Measurements from ENCODE around the gene PTPRN2.

PTPRN2 gene

GRCh38 chr7:158448430-158449100, 139.1 kb downstream of the PTPRN2 start:
- no peak overlapping the region for H3K27ac ChIP-seq (ENCODE audit: low read depth, low read length)
- H3K4me1 ChIP-seq (ENCODE audit: control insufficient read depth, insufficient read depth, low read length), result no peaks in the 10 kb centered on the region
- H3K4me3 ChIP-seq (ENCODE audit: low read length), result no peak overlapping the region
- no peaks in the 10 kb centered on the region for H3K27me3 ChIP-seq (ENCODE audit: control insufficient read depth, insufficient read depth, low read length)
- no peaks in the 10 kb centered on the region for H3K36me3 ChIP-seq (ENCODE audit: control insufficient read depth, insufficient read depth, low read length)
- no peak overlapping the region for H3K9ac ChIP-seq (ENCODE audit: low read length)

- H3K4me1 ChIP-seq (ENCODE audit: control insufficient read depth, insufficient read depth, low read length), result no peaks in the 10 kb centered on the region
- no peak overlapping the region for H3K27ac ChIP-seq (ENCODE audit: low read depth, low read length)
- H3K9ac ChIP-seq (ENCODE audit: low read length), result no peak overlapping the region
- no peaks in the 10 kb centered on the region for H3K36me3 ChIP-seq (ENCODE audit: control insufficient read depth, insufficient read depth, low read length)
- H3K4me3 ChIP-seq (ENCODE audit: low read length), result no peak overlapping the region
- no peaks in the 10 kb centered on the region for H3K27me3 ChIP-seq (ENCODE audit: control insufficient read depth, insufficient read depth, low read length)
Measured at GRCh38 chr7:158447506-158448171, 140.0 kb downstream of the PTPRN2 start.

GRCh38 chr7:158447151-158447505, 140.5 kb downstream of the PTPRN2 start:
- Histone ChIP-seq H3K27me3 (ENCODE audit: control insufficient read depth, insufficient read depth, low read length) (no peaks in the 10 kb centered on the region), H3K27ac (ENCODE audit: low read depth, low read length) (no peak overlapping the region), H3K9ac (ENCODE audit: low read length) (no peak overlapping the region), H3K36me3 (ENCODE audit: control insufficient read depth, insufficient read depth, low read length) (no peaks in the 10 kb centered on the region), H3K4me3 (ENCODE audit: low read length) (no peak overlapping the region), H3K4me1 (ENCODE audit: control insufficient read depth, insufficient read depth, low read length) (no peaks in the 10 kb centered on the region)

- no peaks in the 10 kb centered on the region for H3K27me3 ChIP-seq (ENCODE audit: control insufficient read depth, insufficient read depth, low read length)
- H3K4me1 ChIP-seq (ENCODE audit: control insufficient read depth, insufficient read depth, low read length), result no peaks in the 10 kb centered on the region
- H3K9ac ChIP-seq (ENCODE audit: low read length), result no peak overlapping the region
- H3K4me3 ChIP-seq (ENCODE audit: low read length), result no peak overlapping the region
- no peaks in the 10 kb centered on the region for H3K36me3 ChIP-seq (ENCODE audit: control insufficient read depth, insufficient read depth, low read length)
- H3K27ac ChIP-seq (ENCODE audit: low read depth, low read length), result no peak overlapping the region
Measured at GRCh38 chr7:158446706-158447105, 140.9 kb downstream of the PTPRN2 start.

GRCh38 chr7:158446281-158446680, 141.3 kb downstream of the PTPRN2 start:
- no peak overlapping the region for H3K27ac ChIP-seq (ENCODE audit: low read depth, low read length)
- no peaks in the 10 kb centered on the region for H3K4me1 ChIP-seq (ENCODE audit: control insufficient read depth, insufficient read depth, low read length)
- no peaks in the 10 kb centered on the region for H3K27me3 ChIP-seq (ENCODE audit: control insufficient read depth, insufficient read depth, low read length)
- H3K4me3 ChIP-seq (ENCODE audit: low read length), result no peak overlapping the region
- H3K9ac ChIP-seq (ENCODE audit: low read length), result no peak overlapping the region
- H3K36me3 ChIP-seq (ENCODE audit: control insufficient read depth, insufficient read depth, low read length), result no peaks in the 10 kb centered on the region

- Histone ChIP-seq H3K9ac (ENCODE audit: low read length) (no peak overlapping the region), H3K36me3 (ENCODE audit: control insufficient read depth, insufficient read depth, low read length) (no peaks in the 10 kb centered on the region), H3K27ac (ENCODE audit: low read depth, low read length) (no peak overlapping the region), H3K4me1 (ENCODE audit: control insufficient read depth, insufficient read depth, low read length) (no peaks in the 10 kb centered on the region), H3K4me3 (ENCODE audit: low read length) (no peak overlapping the region), H3K27me3 (ENCODE audit: control insufficient read depth, insufficient read depth, low read length) (no peaks in the 10 kb centered on the region)
Measured at GRCh38 chr7:158445421-158446175, 142.0 kb downstream of the PTPRN2 start.

- H3K36me3 ChIP-seq (ENCODE audit: control insufficient read depth, insufficient read depth, low read length), result no peaks in the 10 kb centered on the region
- H3K4me3 ChIP-seq (ENCODE audit: low read length), result no peak overlapping the region
- H3K27ac ChIP-seq (ENCODE audit: low read depth, low read length), result no peak overlapping the region
- H3K4me1 ChIP-seq (ENCODE audit: control insufficient read depth, insufficient read depth, low read length), result no peaks in the 10 kb centered on the region
- no peaks in the 10 kb centered on the region for H3K27me3 ChIP-seq (ENCODE audit: control insufficient read depth, insufficient read depth, low read length)
- no peak overlapping the region for H3K9ac ChIP-seq (ENCODE audit: low read length)
Measured at GRCh38 chr7:158444501-158445420, 142.9 kb downstream of the PTPRN2 start.

GRCh38 chr7:158443688-158444483, 143.7 kb downstream of the PTPRN2 start:
- no peak overlapping the region for H3K27ac ChIP-seq (ENCODE audit: low read depth, low read length)

GRCh38 chr7:158443014-158443687, 144.5 kb downstream of the PTPRN2 start:
- H3K27ac ChIP-seq (ENCODE audit: low read depth, low read length), result no peak overlapping the region
- no peak overlapping the region for H3K9ac ChIP-seq (ENCODE audit: low read length)
- H3K4me3 ChIP-seq (ENCODE audit: low read length), result no peak overlapping the region
- H3K4me1 ChIP-seq (ENCODE audit: control insufficient read depth, insufficient read depth, low read length), result no peaks in the 10 kb centered on the region
- H3K36me3 ChIP-seq (ENCODE audit: control insufficient read depth, insufficient read depth, low read length), result no peaks in the 10 kb centered on the region
- no peaks in the 10 kb centered on the region for H3K27me3 ChIP-seq (ENCODE audit: control insufficient read depth, insufficient read depth, low read length)

More at GRCh38 chr7:158443688-158444483, 143.7 kb downstream of the PTPRN2 start:
- Histone ChIP-seq H3K4me3 (ENCODE audit: low read length) (no peak overlapping the region), H3K36me3 (ENCODE audit: control insufficient read depth, insufficient read depth, low read length) (no peaks in the 10 kb centered on the region), H3K4me1 (ENCODE audit: control insufficient read depth, insufficient read depth, low read length) (no peaks in the 10 kb centered on the region), H3K9ac (ENCODE audit: low read length) (no peak overlapping the region), H3K27me3 (ENCODE audit: control insufficient read depth, insufficient read depth, low read length) (no peaks in the 10 kb centered on the region)

- H3K4me3 ChIP-seq (ENCODE audit: low read length), result no peak overlapping the region
- H3K36me3 ChIP-seq (ENCODE audit: control insufficient read depth, insufficient read depth, low read length), result no peaks in the 10 kb centered on the region
- no peak overlapping the region for H3K9ac ChIP-seq (ENCODE audit: low read length)
- no peak overlapping the region for H3K27ac ChIP-seq (ENCODE audit: low read depth, low read length)
- H3K4me1 ChIP-seq (ENCODE audit: control insufficient read depth, insufficient read depth, low read length), result no peaks in the 10 kb centered on the region
- H3K27me3 ChIP-seq (ENCODE audit: control insufficient read depth, insufficient read depth, low read length), result no peaks in the 10 kb centered on the region
Measured at GRCh38 chr7:158442260-158442659, 145.4 kb downstream of the PTPRN2 start.

- no peaks in the 10 kb centered on the region for H3K27me3 ChIP-seq (ENCODE audit: control insufficient read depth, insufficient read depth, low read length)
- no peak overlapping the region for H3K4me3 ChIP-seq (ENCODE audit: low read length)
- no peak overlapping the region for H3K27ac ChIP-seq (ENCODE audit: low read depth, low read length)
- no peaks in the 10 kb centered on the region for H3K4me1 ChIP-seq (ENCODE audit: control insufficient read depth, insufficient read depth, low read length)
- H3K36me3 ChIP-seq (ENCODE audit: control insufficient read depth, insufficient read depth, low read length), result no peaks in the 10 kb centered on the region
- no peak overlapping the region for H3K9ac ChIP-seq (ENCODE audit: low read length)
Measured at GRCh38 chr7:158439035-158439434, 148.6 kb downstream of the PTPRN2 start.
